PC-9 (cell line): ENCODE data around the gene MICU2. TPM values are rescaled to one million over a fixed set of nuclear protein-coding genes. Genes with fewer than 3 reads are reported as not detected.

Source experiments
- BruUV-seq: library from RNA; stranded (reverse); fragments of 400-500 nt; replicated peaks from 2 replicates; lab custom pipeline; 2021; lab: Mats Ljungman, UMichigan
- CTCF ChIA-PET: fragments of 300-600 bp; sonication (Branson Sonifier 250); formaldehyde crosslinking; loops from one replicate; lab custom pipeline; 2022; ENCODE audit warnings: antibody characterized with exemption; lab: Charles Lee
- POLR2A ChIA-PET: fragments of 300-600 bp; sonication (Branson Sonifier 250); formaldehyde crosslinking; loops from one replicate; lab custom pipeline; 2022; ENCODE audit warnings: antibody characterized with exemption; ENCODE audit not compliant: unreplicated experiment; lab: Charles Lee
- DNase-seq, 2 experiments: peaks; one replicate each; pipeline versions ENCODE4 v3.0.0 to v3.0.0-alpha.2; 2015 to 2022; ENCODE audit warnings: mixed read lengths in 1 of 2
- H2AFZ ChIP-seq: fragments of 200-600 bp; sonication (generic); 2 replicates; pipeline ENCODE4 v1.8.1; 2017; ENCODE audit warnings: antibody characterized with exemption
- H3F3A ChIP-seq: fragments of 200-600 bp; sonication (generic); 2 replicates; pipeline ENCODE4 v1.8.1; 2017; ENCODE audit warnings: antibody characterized with exemption, mild to moderate bottlenecking, low read depth; ENCODE audit not compliant: insufficient read depth
- H3K27ac ChIP-seq: fragments of 200-600 bp; sonication (generic); 2 replicates; pipeline ENCODE4 v1.6.1; 2016; ENCODE audit warnings: mixed run types
- H3K27me3 ChIP-seq: fragments of 200-600 bp; sonication (generic); 2 replicates; pipeline ENCODE4 v1.6.1; 2016; ENCODE audit warnings: low read depth, mixed run types; ENCODE audit not compliant: insufficient read depth
- H3K36me3 ChIP-seq: fragments of 200-600 bp; sonication (generic); 2 replicates; pipeline ENCODE4 v1.6.1; 2016; ENCODE audit warnings: low read depth, mixed run types
- H3K4me1 ChIP-seq: fragments of 200-600 bp; sonication (generic); replicated peaks from 2 replicates; pipeline ENCODE4 v1.6.1; 2016; ENCODE audit warnings: mixed run types; ENCODE audit not compliant: insufficient read depth
- H3K4me2 ChIP-seq: fragments of 200-600 bp; sonication (generic); 2 replicates; pipeline ENCODE4 v1.6.1; 2017; ENCODE audit warnings: mixed run types
- H3K4me3 ChIP-seq: fragments of 200-600 bp; sonication (generic); 2 replicates; pipeline ENCODE4 v1.6.1; 2016; ENCODE audit warnings: mixed run types
- H3K79me2 ChIP-seq: fragments of 200-600 bp; sonication (generic); 2 replicates; pipeline ENCODE4 v1.6.1; 2017; ENCODE audit warnings: low read depth, mixed run types
- H3K9me2 ChIP-seq: fragments of 200-600 bp; sonication (generic); 2 replicates; pipeline ENCODE4 v1.8.1; 2017; ENCODE audit warnings: mild to moderate bottlenecking; ENCODE audit not compliant: insufficient read depth
- H3K9me3 ChIP-seq: fragments of 200-600 bp; sonication (generic); 2 replicates; pipeline ENCODE4 v1.8.1; 2016; ENCODE audit warnings: low read depth; ENCODE audit not compliant: insufficient read depth
- H4K20me1 ChIP-seq: fragments of 200-600 bp; sonication (generic); 2 replicates; pipeline ENCODE4 v1.8.1; 2017; ENCODE audit not compliant: insufficient read depth
- CTCF ChIP-seq: fragments of 200-600 bp; sonication (generic); conservative IDR thresholded peaks from 2 replicates; pipeline ENCODE4 v1.6.1; 2017; ENCODE audit warnings: mixed run types, antibody characterized with exemption, mild to moderate bottlenecking, moderate library complexity
- EZH2 ChIP-seq: fragments of 200-600 bp; sonication (generic); IDR thresholded peaks from 2 replicates; pipeline ENCODE4 v1.8.0; 2017; ENCODE audit warnings: antibody characterized with exemption, low read depth
- intact Hi-C: fragments of 100-400 bp; cut with micrococcal nuclease; formaldehyde crosslinking; loops from one replicate; pipeline ENCODE4 v1.10.0; 2022; ENCODE audit not compliant: unreplicated experiment
- total RNA-seq: library from RNA; stranded (reverse); gene quantifications from 2 replicates; pipeline ENCODE4 v1.2.3, GENCODE V29; 2021

MICU2 gene
- total RNA-seq, 1 experiment from 2014 or later: 18.3 TPM

GRCh38 chr13:21486322-21486721 lies 117.6 kb downstream of the MICU2 start:
- DNase-seq: no peak
- Histone ChIP-seq H3K4me2 (no peak overlapping the region), H3K36me3 (no peaks in the 10 kb centered on the region), H3K4me1 (no peaks in the 10 kb centered on the region), H2AFZ (no peak overlapping the region), H3K27me3 (no peaks in the 10 kb centered on the region), H4K20me1 (no peaks in the 10 kb centered on the region), H3K4me3 (no peak overlapping the region), H3K9me3 (peaks cover 11% of the 10 kb centered on the region; the same call in 1 of the 2 replicates), H3K9me2 (no peaks in the 10 kb centered on the region), H3K79me2 (no peaks in the 10 kb centered on the region), H3K27ac (no peak overlapping the region), H3F3A (no peaks in the 10 kb centered on the region)
- ChIA-PET POLR2A (no interaction called here), CTCF (no interaction called here)
- intact Hi-C loops: no loop called here
- TF ChIP-seq EZH2: no peak
- TF ChIP-seq CTCF: no peak
- BruUV-seq: no TSS peak

DNA sequence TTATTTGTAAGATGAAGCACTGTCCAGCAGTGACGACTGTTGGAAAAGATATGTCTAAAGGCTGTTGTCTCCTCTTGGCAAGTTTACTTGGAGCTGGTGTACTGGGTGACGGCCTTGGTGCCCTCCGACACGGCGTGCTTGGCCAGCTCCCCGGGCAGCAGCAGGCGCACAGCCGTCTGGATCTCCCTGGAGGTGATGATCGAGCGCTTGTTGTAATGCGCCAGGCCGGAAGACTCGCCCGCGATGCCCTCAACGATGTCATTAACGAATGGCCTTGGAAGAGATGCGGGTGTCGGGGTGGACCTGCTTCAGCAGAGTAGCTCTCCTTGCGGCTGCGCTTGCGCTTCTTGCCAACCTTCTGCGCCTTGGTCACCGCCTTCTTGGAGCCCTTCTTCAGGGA lies 120.2 kb downstream of the MICU2 start:
- Histone ChIP-seq H2AFZ (no peak overlapping the region), H3K9me3 (peaks cover 11% of the 10 kb centered on the region; the same call in 1 of the 2 replicates), H3K79me2 (no peaks in the 10 kb centered on the region), H3K9me2 (no peaks in the 10 kb centered on the region), H3K4me1 (0 out of 2 replicates have a peak, but pooled peaks cover 4% of the 10 kb centered on the region), H3K27ac (no peak overlapping the region), H3F3A (no peaks in the 10 kb centered on the region), H3K27me3 (no peaks in the 10 kb centered on the region), H3K36me3 (no peaks in the 10 kb centered on the region), H3K4me2 (no peak overlapping the region), H4K20me1 (no peaks in the 10 kb centered on the region), H3K4me3 (no peak overlapping the region)
- ChIA-PET POLR2A (no interaction called here), CTCF (no interaction called here)
- no TSS peak for BruUV-seq
- DNase-seq: no peak
- intact Hi-C loops: no loop called here
- TF ChIP-seq CTCF (no peak), EZH2 (no peak)

DNA sequence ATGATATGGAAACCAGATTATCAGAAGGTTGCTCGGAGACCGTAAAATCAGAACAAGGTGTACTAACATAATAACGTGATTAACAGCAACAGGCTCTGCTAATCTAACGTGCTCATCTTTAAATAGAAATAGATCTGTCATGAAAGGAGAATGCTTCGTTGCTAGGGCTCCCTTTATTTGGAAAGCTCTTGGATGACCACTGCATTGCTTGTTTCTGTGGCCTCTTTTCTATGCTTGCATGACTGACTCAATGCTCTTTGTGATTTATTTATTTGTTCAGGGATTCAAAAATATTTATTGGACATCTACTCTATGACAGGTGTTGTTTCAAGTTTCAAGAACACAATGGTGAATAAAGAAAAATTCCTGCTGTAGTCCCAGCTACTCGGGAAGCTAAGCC lies 122.6 kb downstream of the MICU2 start:
- ChIA-PET POLR2A (no interaction called here), CTCF (no interaction called here)
- no peak overlapping the region for H2AFZ ChIP-seq
- no peaks in the 10 kb centered on the region for H3K79me2 ChIP-seq
- 0 out of 2 replicates have a peak, but pooled peaks cover under 1% of the 10 kb centered on the region for H3K9me3 ChIP-seq
- peak overlapping the region; percentile 1; the same call in 1 of the 2 replicates for H3K4me2 ChIP-seq
- no peak overlapping the region for H3K4me3 ChIP-seq
- BruUV-seq: no TSS peak
- DNase-seq: peak in 1 of 2 experiments; percentile 55
- H3K27me3 ChIP-seq: no peaks in the 10 kb centered on the region
- no peaks in the 10 kb centered on the region for H4K20me1 ChIP-seq
- H3K9me2 ChIP-seq: no peaks in the 10 kb centered on the region
- no peaks in the 10 kb centered on the region; the same call in 1 of the 2 replicates for H3F3A ChIP-seq
- no peaks in the 10 kb centered on the region for H3K36me3 ChIP-seq
- H3K27ac ChIP-seq: no peak overlapping the region
- intact Hi-C loops: no loop called here
- TF ChIP-seq EZH2: no peak
- no peak for TF ChIP-seq CTCF
- 0 out of 2 replicates have a peak, but pooled peaks cover 8% of the 10 kb centered on the region for H3K4me1 ChIP-seq
